Upper lobe of left lung (tissue), 6 donors: Measurements from ENCODE around the gene ALPP. TPM values are rescaled to one million over a fixed set of nuclear protein-coding genes. Genes with fewer than 3 reads are reported as not detected.

ENCODE experiments used
- ATAC-seq, 2 donors: fragments of 200-7000 bp; cut with Tn5 transposase; one replicate each; pipeline ENCODE4 v1.9.1; 2022; ENCODE audit warnings: mild to moderate bottlenecking in 2 of 2, moderate library complexity in 2 of 2; ENCODE audit not compliant: low FRiP score in 2 of 2
- DNase-seq, 2 donors: peaks; one replicate each; pipeline ENCODE4 v3.0.0-alpha.2; 2019 to 2020
- H3K27ac ChIP-seq, 4 donors: fragments of 200-600 bp; sonication (generic); one replicate each; pipeline ENCODE4 v1.5.1; 2016 to 2019
- H3K27me3 ChIP-seq, 4 donors: fragments of 200-600 bp; sonication (generic); one replicate each; pipeline ENCODE4 v1.5.1; 2017 to 2019
- H3K36me3 ChIP-seq, 4 donors: fragments of 200-600 bp; sonication (generic); one replicate each; pipeline ENCODE4 v1.5.1; 2016 to 2019
- H3K4me1 ChIP-seq, 4 donors: fragments of 200-600 bp; sonication (generic); one replicate each; pipeline ENCODE4 v1.5.1; 2018 to 2019
- H3K4me3 ChIP-seq, 4 donors: fragments of 200-600 bp; sonication (generic); one replicate each; pipeline ENCODE4 v1.5.1; 2017 to 2019; ENCODE audit warnings: mild to moderate bottlenecking in 2 of 4, moderate library complexity in 1 of 4
- H3K9me3 ChIP-seq, 4 donors: fragments of 200-600 bp; sonication (generic); one replicate each; pipeline ENCODE4 v1.5.1; 2018 to 2019
- EP300 ChIP-seq, 4 donors: sonication (generic); formaldehyde crosslinking; IDR thresholded peaks; one replicate each; pipeline ENCODE4 v1.5.1; 2017; ENCODE audit warnings: antibody characterized with exemption in 4 of 4, control low read depth in 2 of 4
- POLR2A ChIP-seq, 4 donors: fragments of 450-650 bp; IDR thresholded peaks; one replicate each; pipeline ENCODE4 v1.5.1; 2016 to 2017; ENCODE audit warnings: antibody characterized with exemption in 4 of 4, mild to moderate bottlenecking in 2 of 4
- POLR2AphosphoS5 ChIP-seq, 2 donors: sonication (generic); formaldehyde crosslinking; IDR thresholded peaks; one replicate each; pipeline ENCODE4 v1.5.1; 2017; ENCODE audit warnings: antibody characterized with exemption in 2 of 2
- WGBS, 2 donors: methylation state at CpG; one replicate each; pipeline ENCODE4 v1.1.5; 2017 to 2018; 5-methylcytosine and 5-hydroxymethylcytosine counted together
- total RNA-seq, 6 donors: library from RNA; depleted of rRNA in 4 of 6; stranded (reverse); fragments of >200 nt in 4 of 6; gene quantifications; one replicate each; pipeline versions ENCODE4 v1.1.0 to v1.2.1, GENCODE V29; 2016 to 2021
- TF ChIP-seq, protein P1 (sequence below), 6 experiments: fragments of 450-650 bp in 4 of 6; fragments of 200-600 bp in 2 of 6; sonication (generic) in 2 of 6; IDR thresholded peaks; one replicate each; pipeline ENCODE4 v1.5.1; 2016 to 2019; ENCODE audit warnings: antibody characterized with exemption in 6 of 6
- donor health status: DM: no; HTN: no; CAD: no; lungs with moderate emphysema.
- donor health status: DM: no; HTN: yes; CAD: no; lungs with severe emphysema.

Gene ALPP
- total RNA-seq, 6 donors from 2014 or later: 4.8 to 59.1 (median 30.8) TPM

GRCh38 chr2:232349546-232349945, 29.0 kb upstream of the ALPP start:
- WGBS, 2 donors: 80 to 83% methylated on average over 5 to 7 of the region's 7 CpGs
- no peaks in the 10 kb centered on the region for H3K36me3 ChIP-seq
- DNase-seq: peak in 1 of 2 donors; percentile 26
- ATAC-seq: no peak
- H3K4me3 ChIP-seq: no peak overlapping the region
- peaks cover 0 to 35% (median 21%) of the 10 kb centered on the region in 4 donors for H3K27me3 ChIP-seq
- no peaks in the 10 kb centered on the region for H3K9me3 ChIP-seq
- no peak overlapping the region for H3K27ac ChIP-seq
- no peak for TF ChIP-seq POLR2AphosphoS5 (IDR thresholded peaks at IDR 0.05)
- peaks cover 0 to 20% (median 11%) of the 10 kb centered on the region in 4 donors for H3K4me1 ChIP-seq

- no peak for ATAC-seq
Observed at GRCh38 chr2:232349946-232350635, 28.5 kb upstream of the ALPP start.

DNA sequence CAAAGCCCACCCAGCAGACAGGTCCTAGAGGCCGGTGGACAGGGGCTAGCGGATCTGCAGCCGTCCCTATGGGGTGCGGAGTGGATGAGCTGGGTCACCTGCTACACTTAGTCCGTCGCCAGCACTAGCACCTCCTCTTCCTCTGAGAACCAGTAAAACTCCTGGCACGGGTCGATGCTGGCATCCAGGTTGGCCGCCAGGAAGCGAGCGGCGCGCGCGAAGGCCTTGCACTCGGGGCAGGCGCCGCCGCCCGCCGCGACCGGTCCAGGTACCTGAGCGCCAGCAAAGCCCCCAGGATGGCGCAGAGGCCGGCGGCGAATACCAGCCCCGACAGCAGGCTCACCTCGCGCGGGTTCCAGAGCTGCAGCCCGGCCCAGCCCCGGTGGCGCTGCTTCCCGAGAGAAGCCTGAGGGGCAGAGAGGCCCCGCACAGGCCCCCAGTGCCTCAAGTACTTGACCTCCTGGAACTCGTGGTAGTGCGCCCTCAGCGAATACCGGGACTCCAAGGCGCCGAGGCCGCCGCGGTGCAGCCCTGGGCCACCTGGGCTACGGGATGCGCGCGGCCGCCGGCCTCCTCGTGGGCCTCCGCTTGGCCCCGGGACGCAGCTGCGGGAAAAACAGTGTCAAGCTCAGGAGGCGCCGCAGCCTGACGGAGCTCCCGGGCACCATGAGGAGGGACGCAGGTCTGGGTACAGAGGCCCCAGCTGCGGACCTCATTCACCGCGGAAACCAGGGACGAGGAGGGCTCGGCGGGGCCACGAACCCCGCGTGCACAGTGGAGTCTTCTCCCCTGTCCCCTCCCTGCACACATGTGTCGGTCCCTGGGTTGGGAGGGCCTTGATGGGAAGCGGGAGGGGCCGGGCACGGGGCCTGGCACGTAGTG, 27.5 kb upstream of the ALPP start:
- ATAC-seq: no peak

More at GRCh38 chr2:232349946-232350635, 28.5 kb upstream of the ALPP start:
- TF ChIP-seq, protein P1, sequence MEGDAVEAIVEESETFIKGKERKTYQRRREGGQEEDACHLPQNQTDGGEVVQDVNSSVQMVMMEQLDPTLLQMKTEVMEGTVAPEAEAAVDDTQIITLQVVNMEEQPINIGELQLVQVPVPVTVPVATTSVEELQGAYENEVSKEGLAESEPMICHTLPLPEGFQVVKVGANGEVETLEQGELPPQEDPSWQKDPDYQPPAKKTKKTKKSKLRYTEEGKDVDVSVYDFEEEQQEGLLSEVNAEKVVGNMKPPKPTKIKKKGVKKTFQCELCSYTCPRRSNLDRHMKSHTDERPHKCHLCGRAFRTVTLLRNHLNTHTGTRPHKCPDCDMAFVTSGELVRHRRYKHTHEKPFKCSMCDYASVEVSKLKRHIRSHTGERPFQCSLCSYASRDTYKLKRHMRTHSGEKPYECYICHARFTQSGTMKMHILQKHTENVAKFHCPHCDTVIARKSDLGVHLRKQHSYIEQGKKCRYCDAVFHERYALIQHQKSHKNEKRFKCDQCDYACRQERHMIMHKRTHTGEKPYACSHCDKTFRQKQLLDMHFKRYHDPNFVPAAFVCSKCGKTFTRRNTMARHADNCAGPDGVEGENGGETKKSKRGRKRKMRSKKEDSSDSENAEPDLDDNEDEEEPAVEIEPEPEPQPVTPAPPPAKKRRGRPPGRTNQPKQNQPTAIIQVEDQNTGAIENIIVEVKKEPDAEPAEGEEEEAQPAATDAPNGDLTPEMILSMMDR (IDR thresholded peaks at IDR 0.05): no peak
- no peak overlapping the region for H3K4me3 ChIP-seq
- peak in 1 of 2 donors; percentile 38 for DNase-seq
- 68 to 75% methylated on average over 4 to 13 of the region's 14 CpGs for WGBS, 2 donors
- H3K9me3 ChIP-seq: no peaks in the 10 kb centered on the region
- H3K27ac ChIP-seq: no peak overlapping the region
- H3K4me1 ChIP-seq: peaks cover 0 to 20% (median 11%) of the 10 kb centered on the region in 4 donors
- no peaks in the 10 kb centered on the region for H3K36me3 ChIP-seq
- peaks cover 0 to 35% (median 21%) of the 10 kb centered on the region in 4 donors for H3K27me3 ChIP-seq

GRCh38 chr2:232351686-232352510, 26.7 kb upstream of the ALPP start:
- Histone ChIP-seq H3K27ac (no peak overlapping the region), H3K36me3 (no peaks in the 10 kb centered on the region), H3K4me3 (no peak overlapping the region), H3K27me3 (peaks cover 0 to 35% (median 21%) of the 10 kb centered on the region in 4 donors), H3K9me3 (no peaks in the 10 kb centered on the region), H3K4me1 (peaks cover 0 to 20% (median 11%) of the 10 kb centered on the region in 4 donors)
- 15 to 37% methylated on average over 10 to 68 of the region's 73 CpGs for WGBS, 2 donors
- DNase-seq: peak in 1 of 2 donors; percentile 72
- ATAC-seq: peak in 1 of 2 donors; percentile 5
- TF ChIP-seq POLR2AphosphoS5 (IDR thresholded peaks at IDR 0.05) (no peak), EP300 (IDR thresholded peaks at IDR 0.05) (no peak), POLR2A (IDR thresholded peaks at IDR 0.05) (no peak)
- TF ChIP-seq, protein P1 (IDR thresholded peaks at IDR 0.05): no peak

More for the DNA sequence above, 27.5 kb upstream of the ALPP start:
- TF ChIP-seq POLR2A (IDR thresholded peaks at IDR 0.05) (no peak), EP300 (IDR thresholded peaks at IDR 0.05) (no peak), POLR2AphosphoS5 (IDR thresholded peaks at IDR 0.05) (no peak)
- TF ChIP-seq, protein P1 (IDR thresholded peaks at IDR 0.05): peak in 1 of 6 experiments; percentile 6
- DNase-seq: peak in 1 of 2 donors; percentile 83
- H3K27ac ChIP-seq: no peak overlapping the region
- H3K9me3 ChIP-seq: no peaks in the 10 kb centered on the region
- 17 to 23% methylated on average over 7 to 19 of the region's 76 CpGs for WGBS, 2 donors
- peaks cover 0 to 35% (median 21%) of the 10 kb centered on the region in 4 donors for H3K27me3 ChIP-seq
- H3K4me1 ChIP-seq: peaks cover 0 to 20% (median 11%) of the 10 kb centered on the region in 4 donors
- no peaks in the 10 kb centered on the region for H3K36me3 ChIP-seq
- peak overlapping the region in 1 of 4 donors; percentile 6 for H3K4me3 ChIP-seq
